ENCODE measurements around the gene ZNF557.

The ZNF557 gene

DNA sequence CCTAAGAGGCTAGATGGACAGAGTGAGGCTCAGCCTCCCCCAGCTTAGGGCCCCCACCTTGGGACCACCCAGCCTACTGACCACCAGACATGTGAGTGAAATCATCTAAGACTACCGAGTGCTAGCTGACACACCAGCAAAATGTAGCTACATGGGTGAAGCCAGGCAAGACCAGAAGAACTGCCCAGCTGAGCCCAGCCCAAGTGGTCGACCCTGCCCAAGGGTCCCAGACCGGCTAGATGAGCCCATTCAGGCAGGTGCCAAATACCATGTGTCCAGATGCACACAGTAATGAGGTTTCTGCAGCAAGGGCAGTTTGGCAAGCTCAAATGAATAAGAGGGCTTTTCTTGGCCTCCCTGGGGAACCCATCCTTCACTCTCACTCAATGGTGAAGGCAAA, 56.6 kb downstream of the ZNF557 start:
- H3K9ac ChIP-seq (ENCODE audit: low read length), result no peak overlapping the region
- H3K27me3 ChIP-seq (ENCODE audit: low read depth, low read length), result no peaks in the 10 kb centered on the region
- no peak overlapping the region for H2AFZ ChIP-seq (ENCODE audit: low read depth, low read length)
- H3K4me3 ChIP-seq (ENCODE audit: low read length), result no peak overlapping the region
- no peak for TF ChIP-seq EZH2phosphoT487 (IDR thresholded peaks at IDR 0.05; ENCODE audit: low read depth)
- TF ChIP-seq, protein P1, sequence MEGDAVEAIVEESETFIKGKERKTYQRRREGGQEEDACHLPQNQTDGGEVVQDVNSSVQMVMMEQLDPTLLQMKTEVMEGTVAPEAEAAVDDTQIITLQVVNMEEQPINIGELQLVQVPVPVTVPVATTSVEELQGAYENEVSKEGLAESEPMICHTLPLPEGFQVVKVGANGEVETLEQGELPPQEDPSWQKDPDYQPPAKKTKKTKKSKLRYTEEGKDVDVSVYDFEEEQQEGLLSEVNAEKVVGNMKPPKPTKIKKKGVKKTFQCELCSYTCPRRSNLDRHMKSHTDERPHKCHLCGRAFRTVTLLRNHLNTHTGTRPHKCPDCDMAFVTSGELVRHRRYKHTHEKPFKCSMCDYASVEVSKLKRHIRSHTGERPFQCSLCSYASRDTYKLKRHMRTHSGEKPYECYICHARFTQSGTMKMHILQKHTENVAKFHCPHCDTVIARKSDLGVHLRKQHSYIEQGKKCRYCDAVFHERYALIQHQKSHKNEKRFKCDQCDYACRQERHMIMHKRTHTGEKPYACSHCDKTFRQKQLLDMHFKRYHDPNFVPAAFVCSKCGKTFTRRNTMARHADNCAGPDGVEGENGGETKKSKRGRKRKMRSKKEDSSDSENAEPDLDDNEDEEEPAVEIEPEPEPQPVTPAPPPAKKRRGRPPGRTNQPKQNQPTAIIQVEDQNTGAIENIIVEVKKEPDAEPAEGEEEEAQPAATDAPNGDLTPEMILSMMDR (IDR thresholded peaks at IDR 0.05; ENCODE audit: low read depth, low read length), result no peak
- H3K4me1 ChIP-seq (ENCODE audit: low read length), result no peaks in the 10 kb centered on the region
- H3K36me3 ChIP-seq (replicated peaks; ENCODE audit: low read depth, low read length), result no peaks in the 10 kb centered on the region
- H4K20me1 ChIP-seq (ENCODE audit: insufficient read depth, low read length), result no peaks in the 10 kb centered on the region
- H3K79me2 ChIP-seq (ENCODE audit: low read length), result no peaks in the 10 kb centered on the region
- H3K4me2 ChIP-seq (ENCODE audit: low read length), result no peak overlapping the region
- H3K27ac ChIP-seq (ENCODE audit: low read length), result no peak overlapping the region
- H3K9me3 ChIP-seq (ENCODE audit: insufficient read depth, low read length), result 0 out of 2 replicates have a peak, but pooled peaks cover 7% of the 10 kb centered on the region

DNA sequence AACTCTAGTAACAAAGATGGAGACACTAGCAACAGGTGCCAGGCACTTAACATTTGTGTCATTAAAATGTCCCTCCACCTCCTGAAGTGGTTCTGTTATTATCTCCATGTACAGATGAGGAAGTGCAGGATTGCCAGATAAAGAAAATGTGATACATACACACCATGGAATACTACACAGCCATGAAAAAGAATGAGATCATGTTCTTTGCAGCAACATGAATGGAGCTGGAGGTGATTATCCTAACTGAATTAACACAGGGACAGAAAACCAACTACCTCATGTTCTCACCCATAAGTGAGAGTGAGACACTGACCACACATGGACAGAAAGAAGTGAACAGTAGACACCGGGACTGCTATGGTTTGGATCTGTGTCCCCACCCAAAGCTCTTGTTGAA, 60.5 kb downstream of the ZNF557 start:
- H3K27me3 ChIP-seq (ENCODE audit: low read depth, low read length), result no peaks in the 10 kb centered on the region
- H3K9me3 ChIP-seq (ENCODE audit: insufficient read depth, low read length), result 0 out of 2 replicates have a peak, but pooled peaks cover 7% of the 10 kb centered on the region
- no peak overlapping the region for H2AFZ ChIP-seq (ENCODE audit: low read depth, low read length)
- no peak overlapping the region for H3K4me2 ChIP-seq (ENCODE audit: low read length)
- H3K4me3 ChIP-seq (ENCODE audit: low read length), result no peak overlapping the region
- H3K9ac ChIP-seq (ENCODE audit: low read length), result no peak overlapping the region
- no peaks in the 10 kb centered on the region for H4K20me1 ChIP-seq (ENCODE audit: insufficient read depth, low read length)
- H3K79me2 ChIP-seq (ENCODE audit: low read length), result no peaks in the 10 kb centered on the region
- TF ChIP-seq, protein P1 (IDR thresholded peaks at IDR 0.05; ENCODE audit: low read depth, low read length), result no peak
- no peak for TF ChIP-seq EZH2phosphoT487 (IDR thresholded peaks at IDR 0.05; ENCODE audit: low read depth)
- no peaks in the 10 kb centered on the region for H3K36me3 ChIP-seq (replicated peaks; ENCODE audit: low read depth, low read length)
- no peak overlapping the region for H3K27ac ChIP-seq (ENCODE audit: low read length)
- no peaks in the 10 kb centered on the region for H3K4me1 ChIP-seq (ENCODE audit: low read length)

DNA sequence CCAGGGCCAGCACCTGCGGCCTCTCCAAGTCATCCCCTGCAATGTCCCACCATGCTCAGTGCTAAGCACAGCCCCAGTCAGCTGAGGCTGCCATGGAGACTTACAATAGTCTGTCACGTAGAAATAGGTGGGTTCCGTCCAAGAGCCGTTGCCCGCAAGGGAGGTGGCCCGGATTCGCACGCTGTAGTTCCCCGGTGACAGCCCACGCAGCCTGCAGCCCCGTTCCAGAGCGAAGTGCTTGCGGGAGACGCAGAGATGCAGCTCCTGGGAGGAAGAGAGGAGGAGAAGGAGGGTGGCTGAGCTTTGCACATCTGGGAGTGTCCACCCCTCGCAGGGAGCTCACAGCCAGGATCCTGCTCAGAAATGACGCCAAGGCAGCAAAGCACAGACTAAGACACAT, 62.6 kb downstream of the ZNF557 start:
- no peak overlapping the region for H3K4me2 ChIP-seq (ENCODE audit: low read length)
- no peak overlapping the region for H2AFZ ChIP-seq (ENCODE audit: low read depth, low read length)
- no peaks in the 10 kb centered on the region for H3K4me1 ChIP-seq (ENCODE audit: low read length)
- H3K27ac ChIP-seq (ENCODE audit: low read length), result no peak overlapping the region
- TF ChIP-seq, protein P1 (IDR thresholded peaks at IDR 0.05; ENCODE audit: low read depth, low read length), result no peak
- no peak for TF ChIP-seq EZH2phosphoT487 (IDR thresholded peaks at IDR 0.05; ENCODE audit: low read depth)
- H3K36me3 ChIP-seq (replicated peaks; ENCODE audit: low read depth, low read length), result no peaks in the 10 kb centered on the region
- no peak overlapping the region for H3K4me3 ChIP-seq (ENCODE audit: low read length)
- no peaks in the 10 kb centered on the region for H4K20me1 ChIP-seq (ENCODE audit: insufficient read depth, low read length)
- no peaks in the 10 kb centered on the region for H3K79me2 ChIP-seq (ENCODE audit: low read length)
- no peaks in the 10 kb centered on the region for H3K27me3 ChIP-seq (ENCODE audit: low read depth, low read length)
- H3K9me3 ChIP-seq (ENCODE audit: insufficient read depth, low read length), result no peaks in the 10 kb centered on the region
- H3K9ac ChIP-seq (ENCODE audit: low read length), result no peak overlapping the region

GRCh38 chr19:7137120-7137519, 67.6 kb downstream of the ZNF557 start:
- Histone ChIP-seq H4K20me1 (ENCODE audit: insufficient read depth, low read length) (no peaks in the 10 kb centered on the region), H3K4me2 (ENCODE audit: low read length) (no peak overlapping the region), H3K9me3 (ENCODE audit: insufficient read depth, low read length) (no peaks in the 10 kb centered on the region), H3K36me3 (replicated peaks; ENCODE audit: low read depth, low read length) (no peaks in the 10 kb centered on the region), H2AFZ (ENCODE audit: low read depth, low read length) (no peak overlapping the region), H3K27me3 (ENCODE audit: low read depth, low read length) (peaks cover 2% of the 10 kb centered on the region; the same call in 1 of the 2 replicates), H3K4me1 (ENCODE audit: low read length) (no peaks in the 10 kb centered on the region), H3K27ac (ENCODE audit: low read length) (no peak overlapping the region), H3K9ac (ENCODE audit: low read length) (no peak overlapping the region), H3K79me2 (ENCODE audit: low read length) (no peaks in the 10 kb centered on the region), H3K4me3 (ENCODE audit: low read length) (no peak overlapping the region)
- TF ChIP-seq, protein P1 (IDR thresholded peaks at IDR 0.05; ENCODE audit: low read depth, low read length), result no peak
- TF ChIP-seq EZH2phosphoT487 (IDR thresholded peaks at IDR 0.05; ENCODE audit: low read depth), result no peak

Data from OCI-LY3 (cell line).